Dendritic cell treated with granulocyte-macrophage colony-stimulating factor and Interleukin-4, amounts not matched to agents 40 ng/mL and 50 ng/mL, for 4 days (primary cell): ENCODE results near the gene RPS6KC1.

Experiments used
- H3K27ac Mint-ChIP-seq: one replicate; pipeline ENCODE4 v1.8.0; 2022; ENCODE audit warnings: mild to moderate bottlenecking, mixed read lengths
- H3K27me3 Mint-ChIP-seq: one replicate; pipeline ENCODE4 v1.8.0; 2022; ENCODE audit warnings: mild to moderate bottlenecking, mixed read lengths
- H3K36me3 Mint-ChIP-seq: one replicate; pipeline ENCODE4 v1.8.0; 2022; ENCODE audit warnings: low read depth, mixed read lengths
- H3K4me1 Mint-ChIP-seq: one replicate; pipeline ENCODE4 v1.8.0; 2022; ENCODE audit warnings: low read depth, mixed read lengths
- H3K4me3 Mint-ChIP-seq: one replicate; pipeline ENCODE4 v1.8.0; 2022; ENCODE audit warnings: mild to moderate bottlenecking, moderate library complexity, mixed read lengths
- H3K9me3 Mint-ChIP-seq: one replicate; pipeline ENCODE4 v1.8.0; 2022; ENCODE audit warnings: mixed read lengths
- intact Hi-C: fragments of 100-400 bp; cut with micrococcal nuclease; formaldehyde crosslinking; loops from one replicate; pipeline ENCODE4 v1.15.0; 2022

RPS6KC1 gene

GRCh38 chr1:213260311-213261075 is 209.5 kb downstream of the RPS6KC1 start:
- Mint-ChIP-seq H3K27ac (no peak overlapping the region), H3K4me3 (no peak overlapping the region), H3K9me3 (no peaks in the 10 kb centered on the region), H3K27me3 (no peaks in the 10 kb centered on the region), H3K36me3 (peaks cover 32% of the 10 kb centered on the region), H3K4me1 (no peaks in the 10 kb centered on the region)
- intact Hi-C loops = no loop called here

DNA sequence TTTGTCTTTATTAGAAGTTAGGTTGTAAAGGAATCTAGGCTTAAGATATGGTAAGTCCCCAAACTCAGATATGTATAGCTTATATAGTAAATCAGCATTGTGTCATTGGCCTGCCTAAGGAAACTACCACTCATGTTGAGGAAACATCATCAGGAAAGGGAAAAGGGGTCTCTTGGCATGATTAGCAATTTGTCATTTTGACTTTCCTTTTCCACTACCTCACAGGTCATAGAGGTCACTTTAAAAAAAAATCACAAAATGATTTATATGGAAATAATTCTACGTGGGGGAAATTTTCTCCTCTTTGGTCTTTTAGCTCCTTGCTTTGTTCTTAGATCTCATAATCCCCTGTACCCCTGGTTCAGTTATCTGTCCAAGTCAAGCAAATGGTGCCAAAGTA is 213.5 kb downstream of the RPS6KC1 start:
- H3K4me1 Mint-ChIP-seq = no peaks in the 10 kb centered on the region
- H3K9me3 Mint-ChIP-seq = no peaks in the 10 kb centered on the region
- H3K4me3 Mint-ChIP-seq = no peak overlapping the region
- H3K27me3 Mint-ChIP-seq = no peaks in the 10 kb centered on the region
- intact Hi-C loops = no loop called here
- H3K36me3 Mint-ChIP-seq = peaks cover 56% of the 10 kb centered on the region
- H3K27ac Mint-ChIP-seq = no peak overlapping the region

DNA sequence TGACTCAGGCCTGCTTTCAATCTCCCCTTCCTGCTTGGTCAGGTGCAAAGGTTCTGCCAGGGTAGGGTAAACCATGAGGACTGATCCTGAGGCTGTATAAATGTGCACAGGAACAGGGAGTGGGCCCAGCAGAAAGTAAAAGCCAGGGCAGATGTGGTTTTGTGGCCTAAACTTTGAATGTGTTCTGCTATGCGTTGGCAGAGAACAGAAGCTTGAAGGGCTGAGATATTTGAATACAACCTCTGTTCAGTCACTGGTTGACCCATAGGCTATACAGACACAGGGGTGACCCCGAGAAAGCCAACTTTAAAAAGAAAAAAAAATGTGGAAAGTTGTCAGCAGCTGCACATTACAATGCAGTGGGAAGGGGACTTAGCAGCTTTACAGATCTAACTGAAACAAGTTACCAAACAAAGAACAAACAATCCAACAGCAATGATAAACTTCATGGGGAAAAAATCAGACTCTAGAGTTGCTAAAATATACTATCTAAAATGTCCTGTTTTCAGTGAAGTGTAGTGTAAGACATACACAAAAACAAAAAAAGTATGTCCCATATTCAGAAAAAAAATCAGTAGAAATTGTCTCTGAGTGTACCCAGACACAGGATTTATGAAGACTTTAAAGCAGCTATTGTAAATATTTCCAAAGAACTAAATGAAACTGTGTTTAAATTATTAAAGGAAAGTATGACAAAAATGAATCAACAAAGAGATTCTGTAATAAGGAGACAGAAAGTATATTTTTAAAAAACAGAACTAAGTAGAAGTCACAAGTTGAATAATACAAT is 216.1 kb downstream of the RPS6KC1 start:
- Mint-ChIP-seq H3K4me1 (no peaks in the 10 kb centered on the region), H3K27me3 (no peaks in the 10 kb centered on the region), H3K27ac (no peak overlapping the region), H3K36me3 (peaks cover 70% of the 10 kb centered on the region), H3K9me3 (no peaks in the 10 kb centered on the region), H3K4me3 (no peak overlapping the region)
- intact Hi-C loops = no loop called here

DNA sequence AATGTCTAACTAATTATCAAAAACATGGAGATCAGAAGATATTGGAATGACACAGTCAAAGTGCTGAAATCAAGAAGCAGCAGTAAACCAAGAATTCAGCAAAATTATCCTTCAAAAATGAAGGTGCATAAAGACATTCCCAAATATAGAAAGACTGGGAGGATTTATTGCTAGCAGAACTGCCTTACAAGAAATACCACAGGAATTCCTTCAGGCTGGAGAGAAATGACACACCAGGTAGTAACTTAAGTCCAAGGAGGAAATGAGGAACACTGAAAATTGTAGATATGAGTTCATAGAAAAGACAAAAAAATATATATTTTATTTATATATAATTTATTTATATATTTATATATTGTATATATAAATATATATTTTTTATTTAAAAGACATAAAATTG is 217.2 kb downstream of the RPS6KC1 start:
- Mint-ChIP-seq H3K36me3 (peaks cover 72% of the 10 kb centered on the region), H3K9me3 (no peaks in the 10 kb centered on the region), H3K27me3 (no peaks in the 10 kb centered on the region), H3K4me1 (no peaks in the 10 kb centered on the region), H3K4me3 (no peak overlapping the region), H3K27ac (no peak overlapping the region)
- intact Hi-C loops = no loop called here

DNA sequence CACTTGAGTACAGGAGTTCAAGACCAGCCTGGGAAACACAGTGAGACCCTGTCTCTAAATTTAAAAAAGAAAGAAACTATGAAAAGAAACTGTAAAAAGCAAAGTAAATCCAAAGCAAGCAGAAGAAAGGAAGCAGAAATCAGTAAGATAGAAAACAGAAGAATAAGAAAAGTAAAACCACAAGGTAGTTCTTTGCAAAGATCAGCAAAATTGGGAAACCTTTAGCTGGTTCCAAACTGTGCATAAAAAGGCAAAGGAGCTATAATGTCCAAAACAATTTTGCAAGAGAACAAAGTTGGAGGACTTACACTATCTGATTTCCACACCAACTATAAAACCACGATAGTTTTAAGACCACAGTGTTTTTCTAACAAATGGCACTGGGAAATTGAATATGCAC is 218.8 kb downstream of the RPS6KC1 start:
- no peak overlapping the region for H3K27ac Mint-ChIP-seq
- no peak overlapping the region for H3K4me3 Mint-ChIP-seq
- H3K9me3 Mint-ChIP-seq = no peaks in the 10 kb centered on the region
- H3K27me3 Mint-ChIP-seq = no peaks in the 10 kb centered on the region
- H3K36me3 Mint-ChIP-seq = peaks cover 77% of the 10 kb centered on the region
- intact Hi-C loops = no loop called here
- no peaks in the 10 kb centered on the region for H3K4me1 Mint-ChIP-seq

DNA sequence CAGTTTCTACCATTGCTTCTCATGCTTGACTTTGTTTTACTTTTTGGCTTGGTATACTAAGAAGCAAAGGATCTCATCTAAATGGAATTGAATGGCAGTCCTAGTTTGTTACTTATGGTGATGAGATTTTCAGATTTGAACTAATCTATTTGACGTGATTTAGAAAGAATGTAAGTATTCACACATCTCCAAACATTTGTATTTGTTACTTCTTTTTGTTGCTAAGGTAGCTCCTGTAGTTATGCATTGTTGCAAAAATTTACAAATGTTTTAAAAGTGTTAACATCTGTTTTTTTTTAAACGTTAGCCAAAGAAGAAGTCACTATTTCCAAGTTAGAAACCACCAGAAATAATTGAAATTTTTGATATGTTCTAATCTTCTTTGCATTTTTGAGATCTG is 222.5 kb downstream of the RPS6KC1 start:
- Mint-ChIP-seq H3K36me3 (peaks cover 62% of the 10 kb centered on the region), H3K27me3 (no peaks in the 10 kb centered on the region), H3K4me3 (no peak overlapping the region), H3K9me3 (no peaks in the 10 kb centered on the region), H3K4me1 (no peaks in the 10 kb centered on the region), H3K27ac (no peak overlapping the region)
- intact Hi-C loops = no loop called here

GRCh38 chr1:213274140-213274539 is 223.1 kb downstream of the RPS6KC1 start:
- Mint-ChIP-seq H3K4me3 (no peak overlapping the region), H3K36me3 (peaks cover 56% of the 10 kb centered on the region), H3K27ac (no peak overlapping the region), H3K27me3 (no peaks in the 10 kb centered on the region), H3K9me3 (no peaks in the 10 kb centered on the region), H3K4me1 (no peaks in the 10 kb centered on the region)
- intact Hi-C loops = no loop called here

DNA sequence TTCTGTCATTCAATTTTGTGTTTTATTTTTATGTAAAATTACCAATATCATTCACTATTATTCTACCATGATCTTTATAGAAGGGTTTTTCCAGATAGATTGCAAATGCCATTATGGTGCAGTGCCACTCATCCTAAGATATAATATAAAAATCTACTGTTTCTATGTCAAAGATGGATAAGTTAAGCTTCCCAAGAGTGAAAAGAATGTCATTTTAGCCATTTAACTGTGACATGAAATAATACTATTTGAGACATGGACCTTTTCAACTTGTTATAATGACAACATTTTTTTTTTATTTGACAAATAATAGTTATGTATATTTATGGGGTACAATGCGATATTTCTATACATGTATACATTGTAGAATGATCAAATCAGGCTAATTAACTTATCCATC is 224.3 kb downstream of the RPS6KC1 start:
- H3K27ac Mint-ChIP-seq = no peak overlapping the region
- no peaks in the 10 kb centered on the region for H3K4me1 Mint-ChIP-seq
- H3K36me3 Mint-ChIP-seq = peaks cover 45% of the 10 kb centered on the region
- no peaks in the 10 kb centered on the region for H3K27me3 Mint-ChIP-seq
- no peaks in the 10 kb centered on the region for H3K9me3 Mint-ChIP-seq
- intact Hi-C loops = no loop called here
- H3K4me3 Mint-ChIP-seq = no peak overlapping the region

DNA sequence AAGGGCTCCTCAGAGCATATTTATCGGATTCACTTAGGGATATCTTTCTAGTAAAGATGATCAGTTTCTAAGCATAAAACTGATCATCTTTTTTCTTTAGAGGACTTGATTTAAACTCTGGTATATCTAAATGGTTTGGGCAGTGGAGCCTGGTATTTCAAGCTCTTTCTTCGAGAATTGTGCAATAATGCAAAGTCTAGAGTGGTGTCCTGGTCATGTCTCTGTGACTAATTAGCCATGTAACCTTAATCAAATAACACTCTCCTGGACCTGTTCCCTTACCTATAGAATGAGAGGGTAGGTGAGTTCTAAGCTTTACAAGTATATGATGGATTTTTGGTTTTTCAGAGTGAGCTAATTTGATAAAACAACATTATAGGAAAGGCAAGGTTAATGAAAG is 225.2 kb downstream of the RPS6KC1 start:
- Mint-ChIP-seq H3K36me3 (peaks cover 36% of the 10 kb centered on the region), H3K4me1 (no peaks in the 10 kb centered on the region)

GRCh38 chr1:213277036-213277435 is 226.0 kb downstream of the RPS6KC1 start:
- no peaks in the 10 kb centered on the region for H3K9me3 Mint-ChIP-seq
- no peaks in the 10 kb centered on the region for H3K4me1 Mint-ChIP-seq
- no peak overlapping the region for H3K4me3 Mint-ChIP-seq
- peaks cover 35% of the 10 kb centered on the region for H3K36me3 Mint-ChIP-seq
- no peaks in the 10 kb centered on the region for H3K27me3 Mint-ChIP-seq
- no peak overlapping the region for H3K27ac Mint-ChIP-seq
- intact Hi-C loops = no loop called here

More for the DNA sequence above, 225.2 kb downstream of the RPS6KC1 start:
- Mint-ChIP-seq H3K27ac (no peak overlapping the region), H3K9me3 (no peaks in the 10 kb centered on the region), H3K4me3 (no peak overlapping the region), H3K27me3 (no peaks in the 10 kb centered on the region)
- intact Hi-C loops = no loop called here

- intact Hi-C loops = no loop called here
- Mint-ChIP-seq H3K36me3 (peaks cover 13% of the 10 kb centered on the region), H3K9me3 (no peaks in the 10 kb centered on the region), H3K4me3 (no peak overlapping the region), H3K27me3 (no peaks in the 10 kb centered on the region), H3K27ac (no peak overlapping the region), H3K4me1 (no peaks in the 10 kb centered on the region)
Observed at GRCh38 chr1:213279410-213279809, 228.4 kb downstream of the RPS6KC1 start.

- H3K4me3 Mint-ChIP-seq = no peak overlapping the region
- H3K27me3 Mint-ChIP-seq = no peaks in the 10 kb centered on the region
- no peaks in the 10 kb centered on the region for H3K4me1 Mint-ChIP-seq
- no peaks in the 10 kb centered on the region for H3K9me3 Mint-ChIP-seq
- H3K27ac Mint-ChIP-seq = no peak overlapping the region
- intact Hi-C loops = no loop called here
- no peaks in the 10 kb centered on the region for H3K36me3 Mint-ChIP-seq
Observed at GRCh38 chr1:213281640-213282301, 230.7 kb downstream of the RPS6KC1 start.

DNA sequence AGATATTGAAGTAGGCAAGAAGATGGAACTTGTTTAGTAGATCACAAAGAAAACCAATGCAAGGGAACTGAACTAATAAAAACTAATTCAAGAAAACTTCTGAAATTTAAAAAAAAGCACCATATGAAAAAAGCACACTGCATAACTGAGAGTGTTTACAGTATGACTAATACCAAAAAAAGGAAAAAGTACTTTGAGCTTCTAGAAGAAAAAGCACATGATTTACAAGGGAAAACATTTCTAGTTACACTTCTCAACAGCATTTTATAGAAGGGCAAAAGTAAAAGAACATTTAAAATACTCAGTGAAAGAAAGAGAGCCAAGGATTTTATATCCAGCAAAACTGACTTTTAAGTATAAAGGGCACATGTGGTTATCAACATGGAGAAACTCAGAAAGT is 233.6 kb downstream of the RPS6KC1 start:
- Mint-ChIP-seq H3K9me3 (no peaks in the 10 kb centered on the region), H3K27ac (no peak overlapping the region), H3K4me3 (no peak overlapping the region), H3K4me1 (no peaks in the 10 kb centered on the region), H3K36me3 (no peaks in the 10 kb centered on the region), H3K27me3 (no peaks in the 10 kb centered on the region)
- intact Hi-C loops = no loop called here

- Mint-ChIP-seq H3K4me1 (peaks cover 2% of the 10 kb centered on the region), H3K4me3 (no peak overlapping the region), H3K36me3 (no peaks in the 10 kb centered on the region), H3K9me3 (no peaks in the 10 kb centered on the region), H3K27me3 (no peaks in the 10 kb centered on the region), H3K27ac (no peak overlapping the region)
- intact Hi-C loops = no loop called here
Observed at GRCh38 chr1:213286235-213286634, 235.2 kb downstream of the RPS6KC1 start.
